ENCODE data around the gene CHRDL1.
"Not testable (repeated sequence)": the region's sequence is repeated elsewhere in the genome, so short reads cannot be mapped to it uniquely, and the experiment has no call there.

The CHRDL1 gene

GRCh38 chrX:110795645-110796406, at the start of gene CHRDL1:
CHRDL1 (minus strand) TSS chrX:110795817; CDS start chrX:110792181, 3,636 bp downstream.
- no peak for DNase-seq (ENCODE audit: low read depth in 2 of 2)

GRCh38 chrX:110836982-110837381, 41.4 kb upstream of the CHRDL1 start:
- DNase-seq (ENCODE audit: low read depth in 2 of 2), result no peak

- DNase-seq (ENCODE audit: low read depth in 2 of 2), result no peak
Measured at GRCh38 chrX:110836451-110836850, 40.8 kb upstream of the CHRDL1 start.

- no peak for DNase-seq (ENCODE audit: low read depth in 2 of 2)
Measured at GRCh38 chrX:110836001-110836400, 40.4 kb upstream of the CHRDL1 start.

- DNase-seq (ENCODE audit: low read depth in 2 of 2), result no peak
Measured at GRCh38 chrX:110825972-110826371, 30.4 kb upstream of the CHRDL1 start.

- not testable (repeated sequence) for DNase-seq (ENCODE audit: low read depth in 2 of 2)
Measured at GRCh38 chrX:110816543-110816942, 20.9 kb upstream of the CHRDL1 start.

GRCh38 chrX:110806145-110806544, 10.5 kb upstream of the CHRDL1 start:
- no peak for DNase-seq (ENCODE audit: low read depth in 2 of 2)

GRCh38 chrX:110805303-110805702, 9.7 kb upstream of the CHRDL1 start:
- DNase-seq (ENCODE audit: low read depth in 2 of 2), result no peak

- no peak for DNase-seq (ENCODE audit: low read depth in 2 of 2)
Measured at GRCh38 chrX:110804446-110804845, 8.8 kb upstream of the CHRDL1 start.

- DNase-seq (ENCODE audit: low read depth in 2 of 2), result no peak
Measured at GRCh38 chrX:110803506-110803905, 7.9 kb upstream of the CHRDL1 start.

GRCh38 chrX:110796407-110796697, 735 bp upstream of the CHRDL1 start:
- no peak for DNase-seq (ENCODE audit: low read depth in 2 of 2)

GRCh38 chrX:110794601-110795000, 1.0 kb downstream of the CHRDL1 start:
- no peak for DNase-seq (ENCODE audit: low read depth in 2 of 2)

GRCh38 chrX:110791071-110791470, 4.5 kb downstream of the CHRDL1 start:
- DNase-seq (ENCODE audit: low read depth in 2 of 2), result no peak

GRCh38 chrX:110786486-110786885, 9.1 kb downstream of the CHRDL1 start:
- DNase-seq (ENCODE audit: low read depth in 2 of 2), result no peak

- DNase-seq (ENCODE audit: low read depth in 2 of 2), result no peak
Measured at GRCh38 chrX:110759785-110760184, 35.8 kb downstream of the CHRDL1 start.

- DNase-seq (ENCODE audit: low read depth in 2 of 2), result no peak
Measured at GRCh38 chrX:110758781-110759422, 36.7 kb downstream of the CHRDL1 start.

- no peak for DNase-seq (ENCODE audit: low read depth in 2 of 2)
Measured at GRCh38 chrX:110755611-110756010, 40.0 kb downstream of the CHRDL1 start.

GRCh38 chrX:110755061-110755460, 40.6 kb downstream of the CHRDL1 start:
- DNase-seq (ENCODE audit: low read depth in 2 of 2), result no peak

GRCh38 chrX:110750526-110751189, 45.0 kb downstream of the CHRDL1 start:
- DNase-seq (ENCODE audit: low read depth in 2 of 2), result no peak

GRCh38 chrX:110748256-110748806, 47.3 kb downstream of the CHRDL1 start:
- DNase-seq (ENCODE audit: low read depth in 2 of 2), result no peak

GRCh38 chrX:110746014-110746413, 49.6 kb downstream of the CHRDL1 start:
- no peak for DNase-seq (ENCODE audit: low read depth in 2 of 2)

GRCh38 chrX:110745288-110745687, 50.3 kb downstream of the CHRDL1 start:
- no peak for DNase-seq (ENCODE audit: low read depth in 2 of 2)

All from stimulated activated CD4-positive, alpha-beta T cell treated with anti-CD3 and anti-CD28 coated beads, Interleukin-4, amount 100 ng/mL, for 48 hours (primary cell).